HL-60 (cell line): Measurements from ENCODE around the gene ZNF562.
"Not testable (repeated sequence)": the region's sequence is repeated elsewhere in the genome, so short reads cannot be mapped to it uniquely, and the experiment has no call there.

ENCODE experiments used
- DNase-seq, 2 experiments: peaks; one replicate each; pipeline ENCODE4 v3.0.0-alpha.2; 2010 to 2020; ENCODE audit warnings: low read depth in 1 of 2, low spot score in 1 of 2
- H3K27ac ChIP-seq: fragments of 250-450 bp; sonication (Bioruptor Pico); replicated peaks from 2 replicates; pipeline ENCODE4 v1.5.1; 2020; ENCODE audit warnings: mild to moderate bottlenecking, moderate library complexity
- H3K27me3 ChIP-seq: fragments of 250-450 bp; sonication (Bioruptor Pico); 2 replicates; pipeline ENCODE4 v1.5.1; 2021; ENCODE audit warnings: mild to moderate bottlenecking, moderate library complexity; ENCODE audit not compliant: insufficient read depth, poor library complexity, severe bottlenecking
- H3K4me3 ChIP-seq: replicated peaks from 2 replicates; pipeline ENCODE4 v1.5.1; 2011; ENCODE audit warnings: mild to moderate bottlenecking, control low read depth, low read length; ENCODE audit not compliant: insufficient read depth
- GABPA ChIP-seq: IDR thresholded peaks from 2 replicates; pipeline ENCODE4 v1.6.1; 2012; ENCODE audit warnings: low read depth
- POLR2AphosphoS5 ChIP-seq: IDR thresholded peaks from 2 replicates; pipeline ENCODE4 v1.6.1; 2012; ENCODE audit warnings: low read depth
- SPI1 ChIP-seq: IDR thresholded peaks from 2 replicates; pipeline ENCODE4 v1.6.1; 2012; ENCODE audit warnings: low read depth, mild to moderate bottlenecking, borderline replicate concordance
- TF ChIP-seq, protein P1 (sequence below): IDR thresholded peaks from one replicate; pipeline ENCODE4 v1.5.1; 2011; ENCODE audit warnings: low read length, control low read depth, inconsistent platforms; ENCODE audit not compliant: insufficient read depth
- TF ChIP-seq, protein P2 (sequence below): IDR thresholded peaks from 2 replicates; pipeline ENCODE4 v1.6.1; 2012; ENCODE audit warnings: low read depth; ENCODE audit not compliant: insufficient replicate concordance

The ZNF562 gene

DNA sequence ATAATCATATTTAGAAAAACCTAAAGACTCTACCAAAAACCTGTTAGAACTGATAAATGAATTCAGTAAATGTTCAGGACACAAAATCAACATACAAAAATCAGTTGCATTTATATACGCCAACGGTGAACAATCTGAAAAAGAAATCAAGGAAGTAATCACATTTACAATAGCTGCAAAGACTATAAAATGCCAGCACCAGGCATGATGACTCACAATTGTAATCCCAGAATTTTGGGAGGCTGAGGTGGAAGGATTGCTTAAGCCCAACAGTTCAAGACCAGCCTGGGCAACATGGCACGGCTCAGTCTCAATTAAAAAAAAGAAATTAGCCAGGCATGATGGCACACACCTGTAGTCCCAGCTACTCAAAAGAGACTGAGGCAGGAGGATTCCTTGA is 7.0 kb downstream of the ZNF562 start:
- H3K4me3 ChIP-seq = no peak overlapping the region
- TF ChIP-seq POLR2AphosphoS5 = no peak
- TF ChIP-seq, protein P1, sequence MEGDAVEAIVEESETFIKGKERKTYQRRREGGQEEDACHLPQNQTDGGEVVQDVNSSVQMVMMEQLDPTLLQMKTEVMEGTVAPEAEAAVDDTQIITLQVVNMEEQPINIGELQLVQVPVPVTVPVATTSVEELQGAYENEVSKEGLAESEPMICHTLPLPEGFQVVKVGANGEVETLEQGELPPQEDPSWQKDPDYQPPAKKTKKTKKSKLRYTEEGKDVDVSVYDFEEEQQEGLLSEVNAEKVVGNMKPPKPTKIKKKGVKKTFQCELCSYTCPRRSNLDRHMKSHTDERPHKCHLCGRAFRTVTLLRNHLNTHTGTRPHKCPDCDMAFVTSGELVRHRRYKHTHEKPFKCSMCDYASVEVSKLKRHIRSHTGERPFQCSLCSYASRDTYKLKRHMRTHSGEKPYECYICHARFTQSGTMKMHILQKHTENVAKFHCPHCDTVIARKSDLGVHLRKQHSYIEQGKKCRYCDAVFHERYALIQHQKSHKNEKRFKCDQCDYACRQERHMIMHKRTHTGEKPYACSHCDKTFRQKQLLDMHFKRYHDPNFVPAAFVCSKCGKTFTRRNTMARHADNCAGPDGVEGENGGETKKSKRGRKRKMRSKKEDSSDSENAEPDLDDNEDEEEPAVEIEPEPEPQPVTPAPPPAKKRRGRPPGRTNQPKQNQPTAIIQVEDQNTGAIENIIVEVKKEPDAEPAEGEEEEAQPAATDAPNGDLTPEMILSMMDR = no peak
- no peak for DNase-seq
- H3K27me3 ChIP-seq = no peaks in the 10 kb centered on the region
- no peak overlapping the region for H3K27ac ChIP-seq

DNA sequence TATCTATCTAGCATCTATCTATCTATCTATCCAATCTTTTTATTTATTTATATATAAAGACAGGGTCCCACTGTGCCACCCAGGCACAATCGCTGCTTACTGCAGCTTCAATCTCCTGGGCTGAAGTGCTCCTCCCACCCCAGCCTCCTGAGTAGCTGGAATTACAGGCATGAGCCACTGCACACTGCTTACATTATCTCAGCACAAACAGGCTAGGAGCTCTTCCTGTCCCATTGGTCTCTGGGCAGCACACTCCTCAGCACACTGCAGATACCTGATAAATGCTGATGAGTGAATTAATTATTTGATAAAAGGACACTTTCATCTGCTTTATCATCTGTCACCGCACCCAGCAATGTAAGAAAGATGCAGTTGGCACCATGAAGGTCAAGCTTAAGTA is 16.1 kb downstream of the ZNF562 start:
- TF ChIP-seq, protein P1 = no peak
- no peak for TF ChIP-seq GABPA
- TF ChIP-seq POLR2AphosphoS5 = no peak
- TF ChIP-seq, protein P2, sequence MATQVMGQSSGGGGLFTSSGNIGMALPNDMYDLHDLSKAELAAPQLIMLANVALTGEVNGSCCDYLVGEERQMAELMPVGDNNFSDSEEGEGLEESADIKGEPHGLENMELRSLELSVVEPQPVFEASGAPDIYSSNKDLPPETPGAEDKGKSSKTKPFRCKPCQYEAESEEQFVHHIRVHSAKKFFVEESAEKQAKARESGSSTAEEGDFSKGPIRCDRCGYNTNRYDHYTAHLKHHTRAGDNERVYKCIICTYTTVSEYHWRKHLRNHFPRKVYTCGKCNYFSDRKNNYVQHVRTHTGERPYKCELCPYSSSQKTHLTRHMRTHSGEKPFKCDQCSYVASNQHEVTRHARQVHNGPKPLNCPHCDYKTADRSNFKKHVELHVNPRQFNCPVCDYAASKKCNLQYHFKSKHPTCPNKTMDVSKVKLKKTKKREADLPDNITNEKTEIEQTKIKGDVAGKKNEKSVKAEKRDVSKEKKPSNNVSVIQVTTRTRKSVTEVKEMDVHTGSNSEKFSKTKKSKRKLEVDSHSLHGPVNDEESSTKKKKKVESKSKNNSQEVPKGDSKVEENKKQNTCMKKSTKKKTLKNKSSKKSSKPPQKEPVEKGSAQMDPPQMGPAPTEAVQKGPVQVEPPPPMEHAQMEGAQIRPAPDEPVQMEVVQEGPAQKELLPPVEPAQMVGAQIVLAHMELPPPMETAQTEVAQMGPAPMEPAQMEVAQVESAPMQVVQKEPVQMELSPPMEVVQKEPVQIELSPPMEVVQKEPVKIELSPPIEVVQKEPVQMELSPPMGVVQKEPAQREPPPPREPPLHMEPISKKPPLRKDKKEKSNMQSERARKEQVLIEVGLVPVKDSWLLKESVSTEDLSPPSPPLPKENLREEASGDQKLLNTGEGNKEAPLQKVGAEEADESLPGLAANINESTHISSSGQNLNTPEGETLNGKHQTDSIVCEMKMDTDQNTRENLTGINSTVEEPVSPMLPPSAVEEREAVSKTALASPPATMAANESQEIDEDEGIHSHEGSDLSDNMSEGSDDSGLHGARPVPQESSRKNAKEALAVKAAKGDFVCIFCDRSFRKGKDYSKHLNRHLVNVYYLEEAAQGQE = no peak
- TF ChIP-seq SPI1 = no peak
- H3K4me3 ChIP-seq = no peak overlapping the region
- no peak overlapping the region for H3K27ac ChIP-seq
- no peak for DNase-seq
- H3K27me3 ChIP-seq = no peaks in the 10 kb centered on the region

DNA sequence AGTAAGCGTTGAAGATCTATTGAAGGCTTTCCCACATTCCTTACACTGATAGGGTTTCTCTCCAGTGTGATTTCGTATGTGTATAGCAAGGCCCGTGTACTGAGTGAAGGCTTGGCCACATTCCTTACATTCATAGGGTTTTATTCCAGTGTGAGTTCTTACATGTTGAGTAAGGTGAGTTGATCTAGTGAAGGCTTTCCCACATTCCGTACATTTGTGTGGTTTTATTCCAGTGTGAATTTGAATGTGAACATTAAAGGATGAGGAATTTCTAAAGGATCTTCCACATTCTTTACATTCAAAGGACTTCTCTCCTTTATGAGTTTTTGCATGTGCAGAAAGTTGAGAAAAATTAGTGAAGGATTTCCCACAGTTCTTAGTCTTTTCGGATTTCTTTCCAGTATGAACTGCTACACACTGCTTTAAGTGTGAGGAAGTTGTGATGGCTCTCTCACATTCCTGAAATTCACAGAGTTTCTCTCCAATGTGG is 21.8 kb downstream of the ZNF562 start:
- H3K27ac ChIP-seq, H3K27me3 ChIP-seq, H3K4me3 ChIP-seq, DNase-seq: not testable (repeated sequence)

DNA sequence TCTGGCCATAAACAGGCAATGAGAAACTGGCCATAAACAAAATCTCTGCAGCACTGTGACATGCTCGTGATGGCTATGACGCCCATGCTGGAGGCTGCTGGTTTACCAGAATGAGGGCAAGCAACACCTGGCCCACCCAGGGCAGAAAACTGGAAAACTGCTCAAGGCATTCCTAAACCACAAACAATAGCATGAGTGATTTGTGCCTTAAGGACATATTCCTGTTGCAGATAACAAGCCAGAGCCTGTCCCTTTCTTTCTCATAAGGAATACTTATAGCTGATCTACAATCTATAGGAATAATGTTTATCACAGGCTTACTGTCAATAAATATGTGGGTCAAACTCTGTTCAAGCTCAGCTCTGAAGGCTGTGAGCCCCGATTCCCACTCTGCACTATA is 23.4 kb downstream of the ZNF562 start:
- H3K27ac ChIP-seq, DNase-seq, H3K27me3 ChIP-seq, H3K4me3 ChIP-seq: not testable (repeated sequence)

DNA sequence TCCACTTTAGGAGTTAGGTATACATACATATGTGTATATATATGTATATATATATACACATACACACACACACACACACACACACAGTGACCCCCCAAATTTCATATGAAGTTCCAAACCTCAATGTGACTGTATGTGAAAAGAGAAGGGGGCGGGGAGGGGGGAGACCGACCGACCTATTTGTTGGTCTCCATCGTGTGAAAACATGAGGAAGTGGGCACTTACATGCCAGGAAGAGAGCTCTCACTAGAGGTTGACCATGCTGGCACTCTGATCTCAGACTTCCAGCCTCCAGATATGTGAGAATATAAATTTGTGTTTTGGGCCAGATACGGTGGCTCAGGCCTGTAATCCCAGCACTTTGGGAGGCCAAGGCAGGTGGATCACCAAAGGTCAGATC is 24.6 kb downstream of the ZNF562 start:
- TF ChIP-seq POLR2AphosphoS5 (no peak), SPI1 (no peak), GABPA (no peak)
- TF ChIP-seq, protein P1 = no peak
- TF ChIP-seq, protein P2 = no peak
- no peak for DNase-seq
- Histone ChIP-seq H3K27me3 (no peaks in the 10 kb centered on the region), H3K4me3 (no peak overlapping the region), H3K27ac (no peak overlapping the region)
